Measurements from ENCODE around the gene CCDC81. TPM values are rescaled to one million over a fixed set of nuclear protein-coding genes. Genes with fewer than 3 reads are reported as not detected.

The CCDC81 gene
- total and polyA plus RNA-seq, 4 experiments from 2014 or later = 0.20 to 1.5 (median 0.90) TPM; not detected in 1

DNA sequence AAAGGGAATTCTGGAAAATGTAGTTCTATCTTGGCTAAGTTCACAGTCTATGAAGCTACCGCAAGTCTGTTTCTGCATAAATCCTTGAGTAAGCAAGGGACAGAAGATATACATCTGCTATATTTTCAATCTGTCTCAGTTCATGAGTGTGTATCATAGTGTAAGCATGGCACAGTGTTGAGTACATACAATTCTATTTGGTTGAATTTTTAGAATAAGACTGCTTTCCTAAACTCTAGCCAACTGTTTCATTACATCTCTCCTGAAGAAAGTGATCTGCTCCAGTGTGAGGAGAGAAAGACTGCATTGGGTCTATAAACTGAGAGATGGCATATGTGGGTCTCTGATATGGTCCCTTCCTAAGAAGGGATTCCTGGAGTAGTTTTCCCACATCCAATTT, 2.6 kb upstream of the CCDC81 start:
- H3K27ac Mint-ChIP-seq = no peak overlapping the region
- intact Hi-C loops (cut with micrococcal nuclease) = no loop called here
- Histone ChIP-seq H3K4me3 (ENCODE audit: low read length in 2 of 2) (no peak overlapping the region), H3K9me3 (ENCODE audit: control insufficient read depth in 1 of 2, low read length in 2 of 2) (no peaks in the 10 kb centered on the region), H3K27ac (ENCODE audit: low read depth, low read length) (no peak overlapping the region), H3K27me3 (ENCODE audit: insufficient read depth, low read length) (no peaks in the 10 kb centered on the region), H3K4me1 (ENCODE audit: insufficient read depth, low read length) (no peaks in the 10 kb centered on the region), H3K36me3 (ENCODE audit: insufficient read depth, low read length) (no peaks in the 10 kb centered on the region)
- peaks cover 0 to 6% (median 0%) of the 10 kb centered on the region in 8 donors for H3K9me3 Mint-ChIP-seq
- peaks cover 0 to 5% of the 10 kb centered on the region in 2 donors for H3K36me3 Mint-ChIP-seq
- peaks cover 0 to 5% of the 10 kb centered on the region in 2 donors for H3K27me3 Mint-ChIP-seq
- DNase-seq = no peak
- no peaks in the 10 kb centered on the region for H3K4me1 Mint-ChIP-seq
- H3K4me3 Mint-ChIP-seq = no peak overlapping the region
- ChIA-PET CTCF (ENCODE audit: partially characterized antibody) (no interaction called here), POLR2A (ENCODE audit: partially characterized antibody) (no interaction called here)

DNA sequence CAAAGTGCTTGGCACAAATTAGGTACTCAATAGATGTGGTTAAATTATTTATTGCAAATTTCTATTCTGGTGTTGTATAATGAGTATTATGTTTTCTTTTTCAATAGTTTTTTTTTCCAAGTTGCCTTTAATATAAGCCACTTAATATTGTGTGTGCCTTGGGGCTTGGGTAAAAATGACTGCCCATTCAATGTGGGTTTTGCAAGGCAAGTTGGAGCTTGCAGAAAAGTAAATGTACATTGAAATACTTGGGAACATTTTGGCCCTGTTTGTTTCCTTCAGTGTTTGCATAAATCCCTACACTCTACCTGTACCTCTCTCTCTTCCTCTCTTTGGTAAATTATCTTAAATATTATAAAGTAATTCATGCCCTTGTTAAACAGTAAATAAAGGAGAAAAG, 2.1 kb upstream of the CCDC81 start:
- CTCF ChIA-PET (ENCODE audit: partially characterized antibody) = no interaction called here
- Histone ChIP-seq H3K9me3 (ENCODE audit: control insufficient read depth in 1 of 2, low read length in 2 of 2) (no peaks in the 10 kb centered on the region), H3K4me1 (ENCODE audit: insufficient read depth, low read length) (no peaks in the 10 kb centered on the region), H3K27me3 (ENCODE audit: insufficient read depth, low read length) (no peaks in the 10 kb centered on the region), H3K27ac (ENCODE audit: low read depth, low read length) (no peak overlapping the region), H3K36me3 (ENCODE audit: insufficient read depth, low read length) (no peaks in the 10 kb centered on the region), H3K4me3 (ENCODE audit: low read length in 2 of 2) (no peak overlapping the region)
- Mint-ChIP-seq H3K4me1 (no peaks in the 10 kb centered on the region), H3K27me3 (peaks cover 0 to 5% of the 10 kb centered on the region in 2 donors), H3K27ac (no peak overlapping the region), H3K36me3 (peaks cover 0 to 5% of the 10 kb centered on the region in 2 donors), H3K4me3 (no peak overlapping the region), H3K9me3 (peaks cover 0 to 6% (median 0%) of the 10 kb centered on the region in 8 donors)
- DNase-seq = no peak
- POLR2A ChIA-PET (ENCODE audit: partially characterized antibody) = no interaction called here
- intact Hi-C loops (cut with micrococcal nuclease) = no loop called here

GRCh38 chr11:86374069-86374468, 618 bp upstream of the CCDC81 start:
- H3K27me3 Mint-ChIP-seq = peaks cover 0 to 8% of the 10 kb centered on the region in 2 donors
- H3K36me3 ChIP-seq (ENCODE audit: insufficient read depth, low read length) = no peaks in the 10 kb centered on the region
- no peaks in the 10 kb centered on the region for H3K4me1 ChIP-seq (ENCODE audit: insufficient read depth, low read length)
- H3K4me1 Mint-ChIP-seq = no peaks in the 10 kb centered on the region
- no peak overlapping the region for H3K27ac ChIP-seq (ENCODE audit: low read depth, low read length)
- ChIA-PET POLR2A (ENCODE audit: partially characterized antibody) (no interaction called here), CTCF (ENCODE audit: partially characterized antibody) (no interaction called here)
- intact Hi-C loops (cut with micrococcal nuclease) = no loop called here
- peaks cover 0 to 5% of the 10 kb centered on the region in 2 donors for H3K36me3 Mint-ChIP-seq
- no peak overlapping the region for H3K4me3 Mint-ChIP-seq
- H3K9me3 ChIP-seq (ENCODE audit: control insufficient read depth in 1 of 2, low read length in 2 of 2) = no peaks in the 10 kb centered on the region
- no peak overlapping the region for H3K27ac Mint-ChIP-seq
- no peak overlapping the region for H3K4me3 ChIP-seq (ENCODE audit: low read length in 2 of 2)
- DNase-seq = no peak
- H3K9me3 Mint-ChIP-seq = peaks cover 0 to 6% (median under 1%) of the 10 kb centered on the region in 8 donors
- H3K27me3 ChIP-seq (ENCODE audit: insufficient read depth, low read length) = no peaks in the 10 kb centered on the region

DNA sequence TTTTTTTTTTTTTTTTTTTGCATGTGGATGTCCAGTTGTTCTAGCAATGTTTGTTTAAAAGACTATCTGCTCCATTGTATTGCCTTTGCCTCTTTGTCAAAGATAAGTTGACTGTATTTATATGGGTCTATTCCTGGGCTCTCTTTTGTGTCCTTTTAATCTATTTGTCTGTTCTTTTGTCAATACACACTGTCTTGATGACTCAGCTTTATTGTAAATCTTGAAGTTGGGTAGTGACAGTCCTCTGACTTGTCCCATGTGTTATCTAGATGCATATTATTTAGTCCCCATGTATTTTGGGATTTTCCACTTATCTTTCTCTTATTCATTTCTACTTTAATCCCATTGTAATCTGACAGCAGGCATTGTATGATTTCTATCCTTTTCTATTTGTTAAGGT, 3.3 kb downstream of the CCDC81 start:
- Mint-ChIP-seq H3K27me3 (peaks cover 0 to 8% of the 10 kb centered on the region in 2 donors), H3K9me3 (peaks cover 0 to 6% (median 0%) of the 10 kb centered on the region in 8 donors), H3K36me3 (no peaks in the 10 kb centered on the region), H3K27ac (no peak overlapping the region), H3K4me1 (no peaks in the 10 kb centered on the region), H3K4me3 (no peak overlapping the region)
- no peaks in the 10 kb centered on the region for H3K27me3 ChIP-seq (ENCODE audit: insufficient read depth, low read length)
- no peaks in the 10 kb centered on the region for H3K9me3 ChIP-seq (ENCODE audit: control insufficient read depth in 1 of 2, low read length in 2 of 2)
- no peak overlapping the region for H3K4me3 ChIP-seq (ENCODE audit: low read length in 2 of 2)
- ChIA-PET POLR2A (ENCODE audit: partially characterized antibody) (no interaction called here), CTCF (ENCODE audit: partially characterized antibody) (no interaction called here)
- no peaks in the 10 kb centered on the region for H3K36me3 ChIP-seq (ENCODE audit: insufficient read depth, low read length)
- no peak overlapping the region for H3K27ac ChIP-seq (ENCODE audit: low read depth, low read length)
- no peak for DNase-seq
- intact Hi-C loops (cut with micrococcal nuclease) = no loop called here
- H3K4me1 ChIP-seq (ENCODE audit: insufficient read depth, low read length) = no peaks in the 10 kb centered on the region

- intact Hi-C loops (cut with micrococcal nuclease) = no loop called here
- H3K4me3 Mint-ChIP-seq = no peak overlapping the region
- POLR2A ChIA-PET (ENCODE audit: partially characterized antibody) = no interaction called here
Measured at GRCh38 chr11:86380295-86381059, 5.8 kb downstream of the CCDC81 start.

GRCh38 chr11:86383041-86383955, 8.6 kb downstream of the CCDC81 start:
- H3K27me3 Mint-ChIP-seq = peaks cover 0 to under 1% of the 10 kb centered on the region in 2 donors
- no peaks in the 10 kb centered on the region for H3K4me1 Mint-ChIP-seq
- ChIA-PET CTCF (ENCODE audit: partially characterized antibody) (no interaction called here), POLR2A (ENCODE audit: partially characterized antibody) (no interaction called here)
- no peak for DNase-seq
- Histone ChIP-seq H3K27ac (ENCODE audit: low read depth, low read length) (no peak overlapping the region), H3K9me3 (ENCODE audit: control insufficient read depth in 1 of 2, low read length in 2 of 2) (no peaks in the 10 kb centered on the region), H3K4me1 (ENCODE audit: insufficient read depth, low read length) (no peaks in the 10 kb centered on the region), H3K4me3 (ENCODE audit: low read length in 2 of 2) (no peak overlapping the region), H3K27me3 (ENCODE audit: insufficient read depth, low read length) (no peaks in the 10 kb centered on the region), H3K36me3 (ENCODE audit: insufficient read depth, low read length) (no peaks in the 10 kb centered on the region)
- intact Hi-C loops (cut with micrococcal nuclease) = no loop called here
- no peaks in the 10 kb centered on the region for H3K36me3 Mint-ChIP-seq
- no peak overlapping the region for H3K27ac Mint-ChIP-seq
- H3K9me3 Mint-ChIP-seq = no peaks in the 10 kb centered on the region
- no peak overlapping the region for H3K4me3 Mint-ChIP-seq

More at GRCh38 chr11:86380295-86381059, 5.8 kb downstream of the CCDC81 start:
- Mint-ChIP-seq H3K9me3 (peaks cover 0 to 6% (median 0%) of the 10 kb centered on the region in 8 donors), H3K4me1 (no peaks in the 10 kb centered on the region), H3K27ac (no peak overlapping the region), H3K27me3 (peaks cover 0 to 2% of the 10 kb centered on the region in 2 donors), H3K36me3 (no peaks in the 10 kb centered on the region)
- Histone ChIP-seq H3K9me3 (ENCODE audit: control insufficient read depth in 1 of 2, low read length in 2 of 2) (no peaks in the 10 kb centered on the region), H3K27me3 (ENCODE audit: insufficient read depth, low read length) (no peaks in the 10 kb centered on the region), H3K27ac (ENCODE audit: low read depth, low read length) (no peak overlapping the region), H3K4me1 (ENCODE audit: insufficient read depth, low read length) (no peaks in the 10 kb centered on the region), H3K36me3 (ENCODE audit: insufficient read depth, low read length) (no peaks in the 10 kb centered on the region), H3K4me3 (ENCODE audit: low read length in 2 of 2) (no peak overlapping the region)
- CTCF ChIA-PET (ENCODE audit: partially characterized antibody) = no interaction called here
- DNase-seq = no peak

- H3K27ac Mint-ChIP-seq = no peak overlapping the region
- no peak overlapping the region for H3K4me3 Mint-ChIP-seq
- no peaks in the 10 kb centered on the region for H3K27me3 Mint-ChIP-seq
- H3K9me3 Mint-ChIP-seq = no peaks in the 10 kb centered on the region
- Histone ChIP-seq H3K27me3 (ENCODE audit: insufficient read depth, low read length) (no peaks in the 10 kb centered on the region), H3K27ac (ENCODE audit: low read depth, low read length) (no peak overlapping the region), H3K9me3 (ENCODE audit: control insufficient read depth in 1 of 2, low read length in 2 of 2) (no peaks in the 10 kb centered on the region), H3K4me1 (ENCODE audit: insufficient read depth, low read length) (no peaks in the 10 kb centered on the region), H3K4me3 (ENCODE audit: low read length in 2 of 2) (no peak overlapping the region), H3K36me3 (ENCODE audit: insufficient read depth, low read length) (no peaks in the 10 kb centered on the region)
- intact Hi-C loops (cut with micrococcal nuclease) = no loop called here
- no peaks in the 10 kb centered on the region for H3K4me1 Mint-ChIP-seq
- no peak for DNase-seq
- H3K36me3 Mint-ChIP-seq = no peaks in the 10 kb centered on the region
- CTCF ChIA-PET (ENCODE audit: partially characterized antibody) = no interaction called here
- POLR2A ChIA-PET (ENCODE audit: partially characterized antibody) = no interaction called here
Measured at GRCh38 chr11:86386283-86386682, 11.6 kb downstream of the CCDC81 start.
